RCC 7860 (cell line): ENCODE data around the gene MEI4.
"Not testable (repeated sequence)": the region's sequence is repeated elsewhere in the genome, so short reads cannot be mapped to it uniquely, and the experiment has no call there.

Experiments used
- DNase-seq: peaks from one replicate; pipeline ENCODE4 v3.0.0-alpha.2; 2015; ENCODE audit warnings: low spot score
- FAIRE-seq: peaks from 2 replicates; lab custom pipeline; 2012; peaks lifted over from hg19 to GRCh38; lab: Jason Lieb, UNC

The MEI4 gene

GRCh38 chr6:77812304-77812703 is 159.5 kb downstream of the MEI4 start:
- DNase-seq (no peak), FAIRE-seq (no peak)

GRCh38 chr6:77813090-77813489 is 160.3 kb downstream of the MEI4 start:
- FAIRE-seq = no peak

GRCh38 chr6:77814119-77814518 is 161.3 kb downstream of the MEI4 start:
- FAIRE-seq = no peak
- DNase-seq = no peak

More at GRCh38 chr6:77813090-77813489, 160.3 kb downstream of the MEI4 start:
- no peak for DNase-seq

- FAIRE-seq = no peak
- no peak for DNase-seq
Observed at GRCh38 chr6:77815531-77815930, 162.7 kb downstream of the MEI4 start.

- FAIRE-seq (no peak), DNase-seq (no peak)
Observed at GRCh38 chr6:77816766-77817270, 164.0 kb downstream of the MEI4 start.

- no peak for FAIRE-seq
Observed at GRCh38 chr6:77822265-77822664, 169.4 kb downstream of the MEI4 start.

GRCh38 chr6:77825204-77825603 is 172.4 kb downstream of the MEI4 start:
- no peak for FAIRE-seq
- no peak for DNase-seq

More at GRCh38 chr6:77822265-77822664, 169.4 kb downstream of the MEI4 start:
- DNase-seq = no peak

GRCh38 chr6:77829736-77830135 is 176.9 kb downstream of the MEI4 start:
- DNase-seq (no peak), FAIRE-seq (no peak)

GRCh38 chr6:77833749-77834148 is 180.9 kb downstream of the MEI4 start:
- not testable (repeated sequence) for FAIRE-seq, DNase-seq

GRCh38 chr6:77834591-77834996 is 181.8 kb downstream of the MEI4 start:
- DNase-seq = no peak

GRCh38 chr6:77837034-77837784 is 184.4 kb downstream of the MEI4 start:
- DNase-seq (no peak), FAIRE-seq (no peak)

More at GRCh38 chr6:77834591-77834996, 181.8 kb downstream of the MEI4 start:
- no peak for FAIRE-seq

GRCh38 chr6:77839292-77839691 is 186.5 kb downstream of the MEI4 start:
- FAIRE-seq = no peak
- DNase-seq = no peak

GRCh38 chr6:77844822-77845221 is 192.0 kb downstream of the MEI4 start:
- no peak for DNase-seq
- FAIRE-seq = no peak

- FAIRE-seq = no peak
- DNase-seq = no peak
Observed at GRCh38 chr6:77853401-77853800, 200.6 kb downstream of the MEI4 start.

GRCh38 chr6:77856391-77856790 is 203.6 kb downstream of the MEI4 start:
- FAIRE-seq = no peak

GRCh38 chr6:77857421-77857820 is 204.6 kb downstream of the MEI4 start:
- DNase-seq (no peak), FAIRE-seq (no peak)

More at GRCh38 chr6:77856391-77856790, 203.6 kb downstream of the MEI4 start:
- DNase-seq = no peak

- no peak for DNase-seq
- no peak for FAIRE-seq
Observed at GRCh38 chr6:77876300-77876699, 223.5 kb downstream of the MEI4 start.

GRCh38 chr6:77879527-77879926 is 226.7 kb downstream of the MEI4 start:
- DNase-seq (no peak), FAIRE-seq (no peak)

GRCh38 chr6:77880501-77880900 is 227.7 kb downstream of the MEI4 start:
- FAIRE-seq (no peak), DNase-seq (no peak)

GRCh38 chr6:77883851-77884250 is 231.0 kb downstream of the MEI4 start:
- no peak for FAIRE-seq

GRCh38 chr6:77893391-77893790 is 240.6 kb downstream of the MEI4 start:
- no peak for DNase-seq
- FAIRE-seq = no peak

More at GRCh38 chr6:77883851-77884250, 231.0 kb downstream of the MEI4 start:
- no peak for DNase-seq

- no peak for FAIRE-seq
- DNase-seq = no peak
Observed at GRCh38 chr6:77906070-77906469, 253.2 kb downstream of the MEI4 start.
